Measurements from ENCODE around the gene IGSF3. TPM values are rescaled to one million over a fixed set of nuclear protein-coding genes. Genes with fewer than 3 reads are reported as not detected.

IGSF3 gene
- total RNA-seq, 1 donor from 2014 or later = 15.8 TPM

DNA sequence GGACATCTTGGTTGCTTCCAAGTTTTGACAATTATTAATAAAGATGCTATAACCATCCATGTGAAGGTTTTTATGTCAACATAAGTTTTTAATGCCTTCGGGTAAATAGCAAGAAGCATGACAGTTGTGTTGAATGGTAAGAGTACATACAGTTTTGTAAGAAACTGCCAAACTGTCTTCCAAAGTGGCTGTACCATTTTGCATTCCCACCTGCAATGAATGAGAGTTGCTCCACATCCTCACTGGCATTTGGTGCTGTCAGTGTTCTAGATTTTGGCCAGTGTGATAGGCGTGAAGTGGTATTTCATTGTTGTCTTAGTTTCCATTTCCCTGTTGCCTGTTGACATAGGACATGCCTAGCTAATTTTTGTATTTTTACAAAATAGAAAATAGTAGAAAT lies 142.1 kb downstream of the IGSF3 start:
- DNase-seq (ENCODE audit: missing footprints) (no peak), ATAC-seq (no peak)
- intact Hi-C loops (cut with DNase I) = no loop called here

Small RNAs within 50 kb of the gene (microRNA-seq; reads per million reads assigned to microRNA genes)
- not detected for gene MIR320B1
- gene MIR548AC = not detected

Other genes starting within 250 kb of the IGSF3 start
- gene CD58, start 96.7 kb downstream of the IGSF3 start, total RNA-seq = 30.1 TPM
- gene CD2, start 86.7 kb upstream of the IGSF3 start, total RNA-seq = 0.38 TPM
- gene PTGFRN, start 242.2 kb upstream of the IGSF3 start, total RNA-seq = 119 TPM

Measured in Right ventricle myocardium inferior (tissue), 1 donor.